GM13977 (cell line): ENCODE measurements around the gene MELK.

Experiments
- DNase-seq: peaks from one replicate; pipeline ENCODE4 v3.0.0; 2012; ENCODE audit warnings: low spot score
- CTCF ChIP-seq: IDR thresholded peaks from 2 replicates; pipeline ENCODE4 v1.5.1; 2012; ENCODE audit warnings: mild to moderate bottlenecking, control low read depth; ENCODE audit not compliant: insufficient read depth; ENCODE audit errors: extremely low read depth, missing control alignments
- in situ Hi-C: fragments of 300-500 bp; cut with MboI; formaldehyde crosslinking; loops from one replicate; pipeline ENCODE4 v1.12.0; 2022; ENCODE audit warnings: low sequenced_read_pairs, low pct_unique_long_range_greater_than_20kb, mixed read lengths, inconsistent platforms; ENCODE audit not compliant: unreplicated experiment

MELK gene

DNA sequence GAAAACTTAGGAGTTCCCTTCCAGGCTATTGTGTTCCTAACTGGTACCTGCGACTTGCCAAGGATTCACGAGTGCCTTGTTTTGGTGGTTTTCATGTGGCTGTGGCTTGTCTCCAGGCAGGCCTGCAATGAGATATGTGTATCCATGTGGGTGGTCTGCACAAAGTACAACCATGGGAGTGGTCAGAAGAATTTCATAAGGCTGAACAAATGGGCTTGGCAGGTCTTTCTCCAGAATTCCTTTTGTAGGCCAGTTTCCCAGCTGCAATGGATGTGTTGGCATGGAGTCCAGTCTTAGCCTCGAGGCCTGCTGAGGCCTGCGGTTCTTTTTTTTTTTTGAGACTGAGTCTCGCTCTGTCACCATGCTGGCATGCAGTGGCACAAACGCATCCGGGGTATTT, 28.8 kb upstream of the MELK start:
- in situ Hi-C loops, result no loop called here
- no peak for TF ChIP-seq CTCF
- DNase-seq, result no peak

DNA sequence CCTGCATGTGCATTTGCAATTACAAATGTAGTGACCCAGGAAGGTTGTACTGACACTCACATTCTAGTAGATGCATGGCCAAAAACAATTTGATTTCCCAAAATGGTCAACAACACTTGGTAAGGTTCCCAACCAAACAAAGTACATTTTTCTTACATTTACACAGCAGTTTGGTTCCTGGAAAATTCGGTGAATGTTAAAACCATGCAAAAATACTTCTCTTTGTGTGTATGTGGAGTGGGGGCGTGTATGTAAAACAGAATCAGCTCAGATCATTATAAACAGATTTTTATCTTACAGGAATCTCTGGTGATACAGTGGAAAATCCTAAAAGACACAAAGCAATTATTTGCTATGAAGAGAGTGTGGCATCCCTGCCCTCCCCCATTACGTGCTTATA, 25.1 kb upstream of the MELK start:
- TF ChIP-seq CTCF, result no peak
- in situ Hi-C loops, result no loop called here
- no peak for DNase-seq

DNA sequence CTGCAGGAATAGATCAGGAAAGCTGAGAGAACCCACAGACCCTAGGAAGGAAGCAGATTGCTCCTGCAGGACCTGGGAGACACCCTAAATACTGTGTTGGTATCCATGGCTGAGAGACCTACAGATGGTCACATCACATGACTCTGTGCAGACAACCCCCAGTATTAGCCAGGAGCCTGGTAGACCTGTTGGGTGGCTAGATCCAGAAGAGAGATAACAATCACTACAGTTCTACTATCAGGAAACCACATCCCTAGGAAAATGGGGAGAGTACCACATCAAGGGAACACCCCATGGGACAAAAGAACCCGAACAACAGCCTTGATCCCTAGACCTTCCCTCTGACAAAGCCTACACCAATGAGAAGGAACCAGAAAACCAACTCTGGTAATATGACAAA, 24.2 kb upstream of the MELK start:
- TF ChIP-seq CTCF, result no peak
- no peak for DNase-seq
- in situ Hi-C loops, result no loop called here

DNA sequence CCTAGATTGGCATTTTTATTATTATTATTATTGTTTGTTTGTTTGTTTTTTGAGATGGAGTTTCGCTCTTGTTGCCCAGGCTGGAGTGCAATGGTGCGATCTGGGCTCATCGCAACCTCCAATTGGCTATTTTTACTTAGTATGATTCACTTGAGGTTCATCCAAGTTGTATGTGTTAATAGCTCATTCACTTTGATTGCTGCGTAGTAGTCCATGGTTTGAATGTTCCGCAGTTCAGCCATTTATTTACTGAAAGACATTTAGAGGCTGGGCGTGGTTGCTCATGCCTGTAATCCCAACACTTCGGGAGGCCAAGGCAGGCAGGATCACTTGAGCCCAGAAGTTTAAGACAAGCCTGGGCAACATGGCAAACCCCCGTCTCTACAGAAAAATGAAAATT, 22.6 kb upstream of the MELK start:
- in situ Hi-C loops, result loop anchor here (5.0 kb wide), 1 partner anchor 143 kb away; no protein-coding TSS in a partner anchor
- no peak for TF ChIP-seq CTCF
- no peak for DNase-seq

- in situ Hi-C loops, result loop anchor here (5.0 kb wide), 1 partner anchor 143 kb away; no protein-coding TSS in a partner anchor
- DNase-seq, result peak; percentile 49
These were observed 22.0 kb upstream of the MELK start for GRCh38 chr9:36550631-36551098.

DNA sequence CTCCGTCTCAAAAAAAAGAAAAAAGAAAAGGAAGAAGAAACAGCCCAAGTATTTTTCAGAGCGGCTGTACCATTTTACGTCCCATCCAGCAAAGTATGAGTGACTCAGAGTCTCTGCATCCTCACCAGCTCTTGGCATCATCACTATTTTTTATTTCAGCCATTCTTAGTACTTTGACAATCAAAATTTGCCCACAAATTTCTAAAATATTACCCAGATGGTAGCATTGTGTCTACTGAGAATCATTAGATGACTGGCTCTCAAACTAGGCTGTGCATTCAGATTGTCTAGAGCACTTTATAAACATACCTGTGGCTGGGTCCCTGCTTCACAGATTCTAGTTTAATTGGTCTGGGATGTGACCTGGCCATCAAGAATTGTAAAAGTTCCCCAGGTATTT, 21.6 kb upstream of the MELK start:
- DNase-seq, result no peak
- no peak for TF ChIP-seq CTCF
- in situ Hi-C loops, result loop anchor here (5.0 kb wide), 1 partner anchor 144 kb away; no protein-coding TSS in a partner anchor

DNA sequence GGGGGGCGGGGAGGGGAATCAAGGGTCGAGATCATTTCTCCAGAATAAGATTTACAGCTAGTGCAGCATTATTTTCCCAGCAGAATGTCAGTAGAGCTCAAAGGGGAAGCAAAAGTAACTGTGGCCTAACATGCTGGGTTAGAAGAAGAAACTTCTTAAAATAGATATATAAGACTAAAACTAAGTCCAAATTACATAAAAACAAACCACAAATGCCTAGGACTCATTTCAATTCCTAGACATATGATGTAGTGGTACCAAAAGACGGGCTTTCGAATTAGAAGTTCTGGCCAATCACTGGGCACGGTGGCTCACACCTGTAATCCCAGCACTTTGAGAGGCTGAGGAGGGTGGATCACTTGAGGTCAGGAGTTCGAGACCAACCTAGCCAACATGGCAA, 20.8 kb upstream of the MELK start:
- peak; percentile 64 for DNase-seq

More for the DNA sequence above, 20.8 kb upstream of the MELK start:
- TF ChIP-seq CTCF, result no peak
- in situ Hi-C loops, result loop anchor here (5.0 kb wide), 1 partner anchor 145 kb away; no protein-coding TSS in a partner anchor
